Measurements from ENCODE around the gene TRAF1. TPM values are rescaled to one million over a fixed set of nuclear protein-coding genes. Genes with fewer than 3 reads are reported as not detected.

The TRAF1 gene
- total and polyA plus RNA-seq, 7 donors, result 0.55 to 2.0 (median 0.95) TPM

DNA sequence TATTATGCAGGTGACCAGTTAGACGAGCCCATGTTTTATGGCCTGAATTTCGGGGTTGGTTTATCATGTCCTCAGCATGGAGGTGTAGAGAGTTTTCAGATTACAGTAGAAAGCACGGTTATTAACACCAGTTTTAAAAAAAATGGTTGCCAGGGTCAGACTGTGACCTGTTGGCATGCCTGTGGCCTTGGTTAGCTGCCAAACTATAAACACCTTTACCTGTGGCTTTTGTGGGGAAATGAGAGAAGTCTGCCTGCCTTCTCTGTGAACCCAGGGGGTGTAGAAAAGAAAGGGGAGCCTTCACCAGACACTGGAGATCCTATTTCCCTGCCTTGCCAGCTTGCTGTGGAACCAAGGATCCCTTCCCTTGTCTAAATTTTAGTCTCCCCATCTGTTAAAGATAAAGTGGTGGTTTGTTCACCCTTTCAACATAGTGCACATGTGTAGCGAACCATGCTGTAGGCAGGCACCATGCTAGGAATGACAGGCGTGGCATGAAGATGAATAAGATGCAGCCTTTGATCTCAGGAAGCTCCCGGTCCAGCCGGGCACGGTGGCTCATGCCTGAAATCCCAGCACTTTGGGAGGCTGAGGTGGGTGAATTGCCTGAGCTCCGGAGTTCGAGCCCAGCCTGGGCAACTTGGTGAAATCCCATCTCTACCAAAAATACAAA is 43.5 kb downstream of the TRAF1 start:
- peaks cover 0 to 16% (median 0%) of the 10 kb centered on the region in 3 donors for H3K27me3 ChIP-seq (ENCODE audit: insufficient read depth in 3 of 3, low read length in 2 of 3)
- no peak for DNase-seq
- WGBS, 3 donors, result 77 to 80% (median 77%) methylated on average over 10 of the region's 10 CpGs
- no peak for ATAC-seq
- H3K36me3 ChIP-seq (ENCODE audit: insufficient read depth in 1 of 2, low read depth in 1 of 2), result no peaks in the 10 kb centered on the region
- no peak overlapping the region for H3K4me3 ChIP-seq
- no peaks in the 10 kb centered on the region for H3K9me3 ChIP-seq
- intact Hi-C loops (cut with DNase I), result no loop called here
- H3K27ac ChIP-seq, result no peak overlapping the region
- no peaks in the 10 kb centered on the region for H3K4me1 ChIP-seq
- TF ChIP-seq, protein P1, sequence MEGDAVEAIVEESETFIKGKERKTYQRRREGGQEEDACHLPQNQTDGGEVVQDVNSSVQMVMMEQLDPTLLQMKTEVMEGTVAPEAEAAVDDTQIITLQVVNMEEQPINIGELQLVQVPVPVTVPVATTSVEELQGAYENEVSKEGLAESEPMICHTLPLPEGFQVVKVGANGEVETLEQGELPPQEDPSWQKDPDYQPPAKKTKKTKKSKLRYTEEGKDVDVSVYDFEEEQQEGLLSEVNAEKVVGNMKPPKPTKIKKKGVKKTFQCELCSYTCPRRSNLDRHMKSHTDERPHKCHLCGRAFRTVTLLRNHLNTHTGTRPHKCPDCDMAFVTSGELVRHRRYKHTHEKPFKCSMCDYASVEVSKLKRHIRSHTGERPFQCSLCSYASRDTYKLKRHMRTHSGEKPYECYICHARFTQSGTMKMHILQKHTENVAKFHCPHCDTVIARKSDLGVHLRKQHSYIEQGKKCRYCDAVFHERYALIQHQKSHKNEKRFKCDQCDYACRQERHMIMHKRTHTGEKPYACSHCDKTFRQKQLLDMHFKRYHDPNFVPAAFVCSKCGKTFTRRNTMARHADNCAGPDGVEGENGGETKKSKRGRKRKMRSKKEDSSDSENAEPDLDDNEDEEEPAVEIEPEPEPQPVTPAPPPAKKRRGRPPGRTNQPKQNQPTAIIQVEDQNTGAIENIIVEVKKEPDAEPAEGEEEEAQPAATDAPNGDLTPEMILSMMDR (IDR thresholded peaks at IDR 0.05), result no peak

DNA sequence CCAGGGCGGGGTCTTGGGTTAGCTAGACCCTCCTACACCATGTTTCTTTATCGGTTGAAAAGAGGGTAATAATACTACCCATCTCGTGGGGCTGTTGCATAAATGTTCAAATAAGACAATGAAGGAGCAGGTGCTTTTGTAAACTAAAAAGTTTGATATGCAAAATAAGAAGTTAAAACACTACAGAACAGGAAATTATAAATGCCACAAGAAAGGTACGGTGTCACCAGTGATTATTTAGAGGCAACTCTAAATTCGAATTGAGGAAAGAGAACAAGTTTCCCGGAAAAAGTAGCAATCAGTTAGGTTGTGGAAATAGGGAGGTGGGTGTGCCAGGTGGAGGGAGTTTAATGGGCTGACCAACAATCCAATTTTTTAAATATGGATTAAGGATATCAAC is 47.1 kb downstream of the TRAF1 start:
- Histone ChIP-seq H3K36me3 (ENCODE audit: insufficient read depth in 1 of 2, low read depth in 1 of 2) (no peaks in the 10 kb centered on the region), H3K4me3 (no peak overlapping the region), H3K9me3 (no peaks in the 10 kb centered on the region), H3K4me1 (no peaks in the 10 kb centered on the region), H3K27me3 (ENCODE audit: insufficient read depth in 3 of 3, low read length in 2 of 3) (peaks cover 0 to 20% (median 0%) of the 10 kb centered on the region in 3 donors), H3K27ac (no peak overlapping the region)
- TF ChIP-seq, protein P1 (IDR thresholded peaks at IDR 0.05), result no peak
- 74 to 86% (median 75%) methylated on average over 6 of the region's 6 CpGs for WGBS, 3 donors
- no peak for ATAC-seq
- intact Hi-C loops (cut with DNase I), result no loop called here
- no peak for DNase-seq

DNA sequence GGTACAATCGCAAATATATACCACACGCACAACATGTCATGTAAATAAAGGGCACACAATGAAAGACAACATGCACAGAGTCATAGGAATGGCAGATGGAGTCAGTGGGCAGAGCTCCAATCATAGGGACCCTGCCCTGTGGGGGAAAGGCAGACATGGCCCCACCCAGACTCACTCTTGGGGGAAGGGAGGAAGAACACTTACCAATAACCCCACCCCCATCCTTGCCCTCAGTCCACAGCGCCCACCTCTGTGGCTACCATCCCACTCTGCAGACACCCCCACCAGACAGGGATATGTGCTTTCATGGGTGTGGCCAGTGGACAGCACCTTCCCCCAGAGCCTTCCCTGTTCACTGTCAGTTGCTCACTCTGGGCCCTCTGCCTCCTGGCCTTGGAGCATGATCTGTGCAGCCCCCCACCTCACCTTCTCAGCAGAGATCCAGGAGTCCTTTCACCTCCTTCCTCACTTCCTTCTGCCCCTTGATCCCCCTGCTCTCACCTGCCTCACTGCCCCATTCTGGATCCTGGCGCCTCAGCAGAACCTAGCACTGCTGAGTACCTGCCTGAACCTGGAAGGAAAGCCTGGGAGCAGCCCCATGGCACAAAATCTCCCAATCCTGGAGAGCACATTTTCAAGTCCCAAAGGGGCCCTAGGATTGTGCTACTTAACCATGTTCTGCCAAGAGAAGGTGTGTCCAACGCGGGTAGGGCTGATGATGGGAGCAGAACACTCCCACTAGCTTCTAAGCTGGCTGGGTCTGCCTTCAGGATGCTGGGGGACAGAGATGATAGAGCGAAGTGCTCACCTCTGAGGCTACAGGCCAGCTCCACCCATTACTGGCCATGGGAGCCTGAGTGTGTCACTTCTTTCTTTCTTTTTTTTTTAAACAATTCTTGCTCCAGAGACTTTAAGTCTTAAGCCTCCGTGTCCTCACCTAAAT is 48.1 kb downstream of the TRAF1 start:
- TF ChIP-seq, protein P1 (IDR thresholded peaks at IDR 0.05), result no peak
- DNase-seq, result no peak
- H3K4me3 ChIP-seq, result peak overlapping the region; percentile 78
- 75 to 82% (median 77%) methylated on average over 8 of the region's 8 CpGs for WGBS, 3 donors
- no peaks in the 10 kb centered on the region for H3K4me1 ChIP-seq
- intact Hi-C loops (cut with DNase I), result no loop called here
- peaks cover 0 to 20% (median 0%) of the 10 kb centered on the region in 3 donors for H3K27me3 ChIP-seq (ENCODE audit: insufficient read depth in 3 of 3, low read length in 2 of 3)
- H3K36me3 ChIP-seq (ENCODE audit: insufficient read depth in 1 of 2, low read depth in 1 of 2), result no peaks in the 10 kb centered on the region
- H3K9me3 ChIP-seq, result no peaks in the 10 kb centered on the region
- no peak for ATAC-seq
- H3K27ac ChIP-seq, result no peak overlapping the region

DNA sequence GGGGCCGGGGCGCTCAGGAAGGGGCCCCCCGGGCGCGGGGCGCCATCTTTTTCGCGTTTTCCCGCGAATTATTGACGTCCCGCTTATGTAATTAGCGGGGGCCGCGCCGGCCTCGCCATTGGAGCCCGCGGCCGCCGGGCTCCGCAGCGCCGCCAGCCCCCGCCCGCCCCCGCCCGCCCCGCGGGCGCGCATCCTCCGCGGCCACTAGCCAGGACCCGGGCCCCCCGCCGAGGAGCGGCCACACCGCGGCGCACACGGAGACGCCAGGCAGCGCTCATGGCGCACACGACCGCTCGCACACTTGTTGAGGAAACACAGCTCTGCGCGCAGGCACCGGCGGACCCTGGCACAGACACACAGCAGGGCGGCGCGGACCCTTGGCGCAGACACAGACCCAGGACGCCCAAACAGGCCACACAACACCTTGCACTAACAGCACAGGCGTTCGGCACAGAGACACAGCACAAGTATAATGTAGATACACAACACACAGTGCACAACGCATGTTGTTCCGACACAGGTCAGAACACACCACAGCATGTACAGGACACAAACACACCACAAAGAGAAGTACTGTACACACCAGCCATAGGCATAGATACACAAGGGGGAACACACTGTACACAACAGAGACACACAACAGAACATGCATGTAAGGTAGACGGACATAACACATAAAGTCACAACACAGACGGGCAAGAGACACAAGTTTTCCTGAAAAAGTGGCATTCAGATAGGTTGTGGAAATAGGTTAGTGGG is 49.1 kb downstream of the TRAF1 start:
- ATAC-seq (peak; percentile 45 to 67 (median 56)), DNase-seq (peak; percentile 66 to 82)
- H3K4me3 ChIP-seq, result peak overlapping the region; percentile 78
- intact Hi-C loops (cut with DNase I), result loop anchor here in 1 of 2 donors (2.0 kb wide), 1 partner anchor 59 kb away; no protein-coding TSS in a partner anchor
- H3K4me1 ChIP-seq, result no peaks in the 10 kb centered on the region
- H3K36me3 ChIP-seq (ENCODE audit: insufficient read depth in 1 of 2, low read depth in 1 of 2), result no peaks in the 10 kb centered on the region
- 2 to 6% (median 5%) methylated on average over 25 to 63 of the region's 63 CpGs for WGBS, 3 donors
- TF ChIP-seq, protein P1 (IDR thresholded peaks at IDR 0.05), result no peak
- peak overlapping the region; percentile 76 for H3K27ac ChIP-seq
- H3K27me3 ChIP-seq (ENCODE audit: insufficient read depth in 3 of 3, low read length in 2 of 3), result peaks cover 0 to 20% (median 0%) of the 10 kb centered on the region in 3 donors
- no peaks in the 10 kb centered on the region for H3K9me3 ChIP-seq

Measured in psoas muscle (tissue), 8 donors.